GM04503 (cell line): ENCODE results near the gene PTPRE.

ENCODE experiments used
- DNase-seq: peaks from one replicate; pipeline ENCODE4 v3.0.0-alpha.2; 2012; ENCODE audit warnings: low read depth

The PTPRE gene

GRCh38 chr10:128096486-128097199 is 189.7 kb downstream of the PTPRE start:
- peak; percentile 68 for DNase-seq

- DNase-seq = no peak
Measured at GRCh38 chr10:128097783-128098182, 190.9 kb downstream of the PTPRE start.

- DNase-seq = no peak
Measured at GRCh38 chr10:128098631-128099030, 191.7 kb downstream of the PTPRE start.

- no peak for DNase-seq
Measured at GRCh38 chr10:128099901-128100300, 193.0 kb downstream of the PTPRE start.

GRCh38 chr10:128101901-128102300 is 195.0 kb downstream of the PTPRE start:
- DNase-seq = no peak

- DNase-seq = no peak
Measured at GRCh38 chr10:128102480-128103228, 195.8 kb downstream of the PTPRE start.

- no peak for DNase-seq
Measured at GRCh38 chr10:128103229-128103714, 196.4 kb downstream of the PTPRE start.

GRCh38 chr10:128105383-128105782 is 198.5 kb downstream of the PTPRE start:
- DNase-seq = no peak

- no peak for DNase-seq
Measured at GRCh38 chr10:128109707-128110106, 202.8 kb downstream of the PTPRE start.

- no peak for DNase-seq
Measured at GRCh38 chr10:128110339-128110738, 203.4 kb downstream of the PTPRE start.

- DNase-seq = no peak
Measured at GRCh38 chr10:128111696-128112095, 204.8 kb downstream of the PTPRE start.

GRCh38 chr10:128113026-128113425 is 206.1 kb downstream of the PTPRE start:
- DNase-seq = no peak

GRCh38 chr10:128114901-128115300 is 208.0 kb downstream of the PTPRE start:
- DNase-seq = no peak

GRCh38 chr10:128115356-128115755 is 208.5 kb downstream of the PTPRE start:
- DNase-seq = no peak

GRCh38 chr10:128116187-128116586 is 209.3 kb downstream of the PTPRE start:
- no peak for DNase-seq

GRCh38 chr10:128116851-128117615 is 210.1 kb downstream of the PTPRE start:
- DNase-seq = no peak

- no peak for DNase-seq
Measured at GRCh38 chr10:128121750-128122412, 215.0 kb downstream of the PTPRE start.

GRCh38 chr10:128122931-128123330 is 216.0 kb downstream of the PTPRE start:
- DNase-seq = no peak

- DNase-seq = no peak
Measured at GRCh38 chr10:128123846-128124245, 216.9 kb downstream of the PTPRE start.

GRCh38 chr10:128124813-128125403 is 218.0 kb downstream of the PTPRE start:
- no peak for DNase-seq

GRCh38 chr10:128125416-128125943 is 218.6 kb downstream of the PTPRE start:
- no peak for DNase-seq
